Measurements from ENCODE around the gene TAF4. TPM values are rescaled to one million over a fixed set of nuclear protein-coding genes. Genes with fewer than 3 reads are reported as not detected.
"Not testable (repeated sequence)": the region's sequence is repeated elsewhere in the genome, so short reads cannot be mapped to it uniquely, and the experiment has no call there.

Gene TAF4
- total RNA-seq, 4 donors from 2014 or later: 8.0 to 24.9 (median 13.9) TPM

GRCh38 chr20:62088258-62089127 lies 22.8 kb upstream of the TAF4 start:
- Histone ChIP-seq H3K36me3 (no peaks in the 10 kb centered on the region), H3K4me3 (no peak overlapping the region), H3K4me1 (peaks cover 0 to 3% of the 10 kb centered on the region in 2 donors), H3K9me3 (no peaks in the 10 kb centered on the region), H3K27me3 (no peaks in the 10 kb centered on the region), H3K27ac (peak overlapping the region in 1 of 4 donors; percentile 51)
- intact Hi-C loops (cut with DNase I; ENCODE audit: low total_unique reads) (no loop called here), in situ Hi-C loops (cut with MboI; ENCODE audit: low sequenced_read_pairs in 4 of 4) (no loop called here)
- ATAC-seq (peak; percentile 91 to 95), DNase-seq (peak in 1 of 2 donors; percentile 40)
- TF ChIP-seq CTCF (IDR thresholded peaks at IDR 0.05 in 4 of 5, conservative IDR thresholded peaks at IDR 0.05 in 1 of 5) (no peak), POLR2A (IDR thresholded peaks at IDR 0.05) (no peak)

DNA sequence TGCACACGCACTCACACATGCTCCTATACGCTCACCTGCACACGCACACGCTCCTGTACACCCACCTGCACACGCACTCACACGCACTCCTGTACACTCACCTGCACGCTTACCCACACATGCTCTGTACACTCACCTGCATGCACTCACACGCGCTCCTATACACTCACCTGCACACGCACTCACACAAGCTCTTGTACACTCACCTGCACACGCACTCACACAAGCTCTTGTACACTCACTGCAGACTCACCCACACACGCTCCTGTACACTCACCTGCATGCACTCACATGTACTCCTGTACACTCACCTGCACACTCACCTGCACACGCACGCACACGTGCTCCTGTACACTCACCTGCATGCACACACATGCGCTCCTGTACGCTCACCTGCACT lies 22.0 kb upstream of the TAF4 start:
- Histone ChIP-seq H3K36me3 (no peaks in the 10 kb centered on the region), H3K27ac (no peak overlapping the region), H3K4me1 (peaks cover 0 to 3% of the 10 kb centered on the region in 2 donors), H3K9me3 (no peaks in the 10 kb centered on the region), H3K27me3 (no peaks in the 10 kb centered on the region), H3K4me3 (no peak overlapping the region)
- ATAC-seq (no peak), DNase-seq (no peak)
- no peak for TF ChIP-seq CTCF (IDR thresholded peaks at IDR 0.05 in 4 of 5, conservative IDR thresholded peaks at IDR 0.05 in 1 of 5)
- no peak for TF ChIP-seq POLR2A (IDR thresholded peaks at IDR 0.05)
- intact Hi-C loops (cut with DNase I; ENCODE audit: low total_unique reads) (no loop called here), in situ Hi-C loops (cut with MboI; ENCODE audit: low sequenced_read_pairs in 4 of 4) (no loop called here)

- no peaks in the 10 kb centered on the region for H3K27me3 ChIP-seq
- H3K9me3 ChIP-seq: no peaks in the 10 kb centered on the region
- intact Hi-C loops (cut with DNase I; ENCODE audit: low total_unique reads): no loop called here
- no peaks in the 10 kb centered on the region for H3K36me3 ChIP-seq
- peaks cover 0 to 3% of the 10 kb centered on the region in 2 donors for H3K4me1 ChIP-seq
- peak; percentile 43 to 55 for ATAC-seq
- TF ChIP-seq CTCF (IDR thresholded peaks at IDR 0.05 in 4 of 5, conservative IDR thresholded peaks at IDR 0.05 in 1 of 5) (no peak), POLR2A (IDR thresholded peaks at IDR 0.05) (no peak)
- peak in 1 of 2 donors; percentile 47 for DNase-seq
- in situ Hi-C loops (cut with MboI; ENCODE audit: low sequenced_read_pairs in 4 of 4): no loop called here
- H3K4me3 ChIP-seq: no peak overlapping the region
- no peak overlapping the region for H3K27ac ChIP-seq
Observed at GRCh38 chr20:62087227-62087626, 21.5 kb upstream of the TAF4 start.

DNA sequence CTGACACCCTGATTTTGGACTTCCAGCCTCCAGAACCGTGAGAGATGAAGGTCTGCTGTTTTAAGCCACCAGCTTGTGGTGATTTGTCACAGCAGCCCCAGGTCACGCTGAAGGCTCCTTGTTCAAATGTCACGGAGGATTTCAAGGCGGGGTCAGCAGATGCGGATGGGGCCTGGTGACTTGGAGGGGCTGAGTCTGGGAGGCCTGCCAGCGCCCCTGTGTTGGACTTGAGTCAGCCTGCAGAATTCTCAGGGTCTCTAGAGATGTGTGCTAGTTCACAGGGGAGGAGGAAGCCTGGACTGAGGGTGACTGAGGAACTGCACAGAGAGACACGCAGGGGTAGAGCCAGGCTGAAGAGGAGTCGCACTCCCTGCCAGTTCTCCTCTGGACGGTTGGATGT lies 19.5 kb upstream of the TAF4 start:
- Histone ChIP-seq H3K36me3 (no peaks in the 10 kb centered on the region), H3K4me3 (no peak overlapping the region), H3K4me1 (peaks cover 5 to 7% of the 10 kb centered on the region in 2 donors), H3K27me3 (no peaks in the 10 kb centered on the region), H3K27ac (no peak overlapping the region), H3K9me3 (no peaks in the 10 kb centered on the region)
- in situ Hi-C loops (cut with MboI; ENCODE audit: low sequenced_read_pairs in 4 of 4): no loop called here
- TF ChIP-seq CTCF (IDR thresholded peaks at IDR 0.05 in 4 of 5, conservative IDR thresholded peaks at IDR 0.05 in 1 of 5) (no peak), POLR2A (IDR thresholded peaks at IDR 0.05) (no peak)
- intact Hi-C loops (cut with DNase I; ENCODE audit: low total_unique reads): no loop called here
- ATAC-seq: no peak
- no peak for DNase-seq

- H3K27ac ChIP-seq; intact Hi-C loops (cut with DNase I; ENCODE audit: low total_unique reads); H3K4me1 ChIP-seq; H3K4me3 ChIP-seq; in situ Hi-C loops (cut with MboI; ENCODE audit: low sequenced_read_pairs in 4 of 4); H3K9me3 ChIP-seq; DNase-seq; H3K36me3 ChIP-seq; H3K27me3 ChIP-seq; ATAC-seq: not testable (repeated sequence)
Observed at GRCh38 chr20:62084224-62084623, 18.5 kb upstream of the TAF4 start.

Measured in gastrocnemius medialis (tissue), 4 donors.